Activated CD4-positive, alpha-beta memory T cell treated with anti-CD3 and anti-CD28 coated beads, Interleukin-2, amount 10 ng/mL, durations not matched to agents 7 days and 5 days (primary cell): ENCODE data around the gene SPAG7. TPM values are rescaled to one million over a fixed set of nuclear protein-coding genes. Genes with fewer than 3 reads are reported as not detected.
"Not testable (repeated sequence)": the region's sequence is repeated elsewhere in the genome, so short reads cannot be mapped to it uniquely, and the experiment has no call there.

Source experiments
- CTCF ChIA-PET: fragments of 350-600 bp; sonication (Branson Sonifier 250); formaldehyde crosslinking; loops from one replicate; lab custom pipeline; 2021; ENCODE audit warnings: antibody characterized with exemption, inconsistent platforms; lab: Charles Lee
- POLR2A ChIA-PET: fragments of 350-600 bp; sonication (Branson Sonifier 250); formaldehyde crosslinking; loops from one replicate; lab custom pipeline; 2021; ENCODE audit warnings: antibody characterized with exemption; lab: Charles Lee
- DNase-seq: peaks from one replicate; pipeline ENCODE4 v3.0.0-alpha.2; 2020
- H3K27ac Mint-ChIP-seq: one replicate; pipeline ENCODE4 v1.8.0; 2021; ENCODE audit warnings: mild to moderate bottlenecking, mixed read lengths
- H3K27me3 Mint-ChIP-seq: one replicate; pipeline ENCODE4 v1.8.0; 2021; ENCODE audit warnings: mixed read lengths
- H3K36me3 Mint-ChIP-seq: one replicate; pipeline ENCODE4 v1.8.0; 2021; ENCODE audit warnings: low read depth, mixed read lengths
- H3K4me1 Mint-ChIP-seq: one replicate; pipeline ENCODE4 v1.8.0; 2021; ENCODE audit warnings: mixed read lengths
- H3K4me3 Mint-ChIP-seq: one replicate; pipeline ENCODE4 v1.8.0; 2021; ENCODE audit warnings: mild to moderate bottlenecking, mixed read lengths
- H3K9me3 Mint-ChIP-seq: one replicate; pipeline ENCODE4 v1.8.0; 2021; ENCODE audit warnings: mixed read lengths
- total RNA-seq, 2 experiments: library from RNA; stranded (reverse); gene quantifications; one replicate each; pipeline ENCODE4 v1.2.3, GENCODE V29; 2021

The SPAG7 gene
- total RNA-seq, 2 experiments from 2014 or later = 53.0 to 58.2 TPM

DNA sequence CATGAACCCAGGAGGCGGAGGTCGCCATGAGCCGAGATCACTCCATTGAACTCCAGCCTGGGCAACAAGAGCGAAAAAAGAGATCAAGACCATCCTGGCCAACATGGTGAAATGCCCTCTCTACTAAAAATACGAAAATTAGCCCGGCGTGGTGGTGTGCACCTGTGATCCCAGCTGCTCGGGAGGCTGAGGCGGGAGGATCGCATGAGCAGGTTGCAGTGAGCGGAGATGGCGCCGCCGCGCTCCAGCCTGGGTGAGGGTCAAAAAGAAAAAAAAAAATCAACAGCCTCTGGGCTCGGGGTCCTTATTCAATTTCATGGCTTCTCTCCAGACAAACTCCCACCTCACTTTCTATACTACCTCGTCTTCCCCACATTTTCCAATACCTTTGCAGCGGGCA, 38.7 kb downstream of the SPAG7 start:
- no peak for DNase-seq
- Mint-ChIP-seq H3K27me3 (no peaks in the 10 kb centered on the region), H3K36me3 (peaks cover 10% of the 10 kb centered on the region), H3K27ac (no peak overlapping the region), H3K4me1 (peaks cover 10% of the 10 kb centered on the region), H3K4me3 (no peak overlapping the region), H3K9me3 (no peaks in the 10 kb centered on the region)
- ChIA-PET CTCF (interaction anchor here (1.1 kb wide), 1 partner anchor 11 kb away, joined by 4 read pairs; the partner anchor contains the start of genes RNF167 and SLC25A11), POLR2A (no interaction called here)

DNA sequence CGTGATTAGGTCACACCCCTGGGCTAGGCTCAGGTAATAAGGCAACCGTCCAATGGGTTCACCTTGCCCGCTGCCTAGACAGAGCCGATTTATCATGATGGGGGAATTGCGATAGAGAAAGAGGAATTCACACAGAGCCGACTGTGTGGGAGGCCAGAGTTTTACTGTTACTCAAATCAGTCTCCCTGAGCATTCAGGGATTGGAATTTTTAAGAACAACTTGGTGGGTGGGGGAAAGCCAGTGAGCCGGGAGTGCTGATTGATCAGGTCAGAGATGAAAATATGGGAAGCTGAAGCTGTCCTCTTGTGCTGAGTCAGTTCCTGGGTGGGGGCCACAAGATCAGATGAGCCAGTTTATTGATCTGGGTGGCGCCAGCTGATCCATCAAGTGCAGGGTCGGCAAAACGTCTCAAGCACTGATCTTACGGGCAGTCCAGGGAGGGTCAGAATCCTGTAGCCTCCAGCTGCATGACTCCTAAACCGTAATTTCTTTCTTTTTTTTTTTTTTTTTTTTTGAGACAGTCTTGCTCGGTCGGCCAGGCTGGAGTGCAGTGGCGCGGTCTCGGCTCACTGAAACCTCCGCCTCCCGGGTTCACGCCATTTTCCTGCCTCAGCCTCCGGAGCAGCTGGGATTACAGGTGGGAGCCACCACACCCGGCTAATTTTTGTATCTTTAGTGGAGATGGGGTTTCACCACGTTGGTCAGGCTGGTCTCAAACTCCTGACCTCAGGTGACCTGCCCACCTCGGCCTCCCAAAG, 40.9 kb downstream of the SPAG7 start:
- POLR2A ChIA-PET = interaction anchor here (4.8 kb wide), 1 partner anchor 12 kb away, joined by 26 read pairs; the partner anchor contains the start of genes RNF167 and SLC25A11
- peaks cover 10% of the 10 kb centered on the region for H3K36me3 Mint-ChIP-seq
- not testable (repeated sequence) for H3K27ac Mint-ChIP-seq, DNase-seq, H3K27me3 Mint-ChIP-seq, H3K4me1 Mint-ChIP-seq, H3K9me3 Mint-ChIP-seq, H3K4me3 Mint-ChIP-seq
- CTCF ChIA-PET = interaction anchor here (0.7 to 1.7 kb wide), 3 partner anchors 10 to 24 kb away, joined by 3 to 5 read pairs (median 3); partner anchors contain the start of gene CHRNE

DNA sequence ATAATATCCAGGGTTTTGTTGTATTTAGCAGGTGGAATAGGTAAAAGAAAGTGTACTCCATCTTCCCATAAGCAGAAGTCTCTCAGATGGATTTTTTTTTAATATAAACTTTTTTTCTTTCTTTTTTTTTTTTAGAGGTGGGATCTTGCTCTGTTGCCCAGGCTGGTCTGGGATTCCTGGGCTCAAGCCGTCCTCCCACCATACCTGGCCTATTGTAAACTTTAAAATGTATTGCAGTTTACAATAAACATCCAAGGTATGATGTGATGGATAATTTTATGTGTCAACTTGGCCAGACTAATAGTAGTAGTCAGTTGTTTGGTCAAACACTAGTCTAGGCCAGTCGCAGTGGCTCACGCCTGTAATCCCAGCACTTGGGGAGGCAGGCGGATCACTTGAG, 46.3 kb downstream of the SPAG7 start:
- ChIA-PET POLR2A (no interaction called here), CTCF (no interaction called here)
- Mint-ChIP-seq H3K27ac (no peak overlapping the region), H3K9me3 (no peaks in the 10 kb centered on the region), H3K4me1 (no peaks in the 10 kb centered on the region), H3K36me3 (peaks cover under 1% of the 10 kb centered on the region), H3K4me3 (no peak overlapping the region), H3K27me3 (no peaks in the 10 kb centered on the region)
- DNase-seq = no peak

DNA sequence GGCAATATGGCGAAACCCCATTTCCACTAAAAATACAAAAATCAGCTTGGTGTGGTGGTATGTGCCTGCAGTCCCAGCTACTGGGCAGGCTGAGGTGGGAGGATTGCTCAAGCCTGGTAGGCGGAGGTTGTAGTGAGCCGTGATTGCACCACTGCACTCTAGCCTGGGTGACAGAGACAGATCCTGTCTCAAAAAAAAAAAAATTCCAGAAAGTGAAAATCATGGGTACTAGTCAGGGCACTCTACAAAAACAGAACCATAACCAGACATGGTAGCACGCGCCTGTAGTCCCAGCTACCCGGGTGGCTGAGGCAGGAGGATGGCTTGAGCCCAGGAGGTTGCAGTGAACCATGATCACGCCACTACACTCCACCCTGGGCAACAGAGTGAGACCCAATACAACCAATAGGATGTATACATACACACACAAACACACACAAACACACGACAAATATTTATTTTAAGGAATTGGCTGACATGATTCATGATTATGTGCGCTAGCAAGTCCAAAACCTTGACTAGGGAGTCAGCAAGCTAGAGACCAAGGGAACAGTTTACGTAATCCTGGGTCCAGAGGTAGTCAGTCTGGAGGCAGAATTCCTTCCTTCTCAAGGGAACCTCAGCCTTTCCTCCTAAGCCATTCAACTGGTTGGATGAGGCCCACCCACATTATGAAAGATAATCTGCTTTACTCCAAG, 47.1 kb downstream of the SPAG7 start:
- Mint-ChIP-seq H3K36me3 (no peaks in the 10 kb centered on the region), H3K4me3 (no peak overlapping the region), H3K27ac (no peak overlapping the region), H3K9me3 (no peaks in the 10 kb centered on the region), H3K4me1 (no peaks in the 10 kb centered on the region), H3K27me3 (peaks cover 2% of the 10 kb centered on the region)
- CTCF ChIA-PET = interaction anchor here (0.5 kb wide), 1 partner anchor 137 kb away, joined by 3 read pairs; no protein-coding TSS in a partner anchor
- no peak for DNase-seq
- POLR2A ChIA-PET = interaction anchor here (1.0 to 3.1 kb wide), 5 partner anchors 9 to 19 kb away, joined by 3 to 8 read pairs (median 3); partner anchors contain the start of genes GP1BA, RNF167 and SLC25A11

DNA sequence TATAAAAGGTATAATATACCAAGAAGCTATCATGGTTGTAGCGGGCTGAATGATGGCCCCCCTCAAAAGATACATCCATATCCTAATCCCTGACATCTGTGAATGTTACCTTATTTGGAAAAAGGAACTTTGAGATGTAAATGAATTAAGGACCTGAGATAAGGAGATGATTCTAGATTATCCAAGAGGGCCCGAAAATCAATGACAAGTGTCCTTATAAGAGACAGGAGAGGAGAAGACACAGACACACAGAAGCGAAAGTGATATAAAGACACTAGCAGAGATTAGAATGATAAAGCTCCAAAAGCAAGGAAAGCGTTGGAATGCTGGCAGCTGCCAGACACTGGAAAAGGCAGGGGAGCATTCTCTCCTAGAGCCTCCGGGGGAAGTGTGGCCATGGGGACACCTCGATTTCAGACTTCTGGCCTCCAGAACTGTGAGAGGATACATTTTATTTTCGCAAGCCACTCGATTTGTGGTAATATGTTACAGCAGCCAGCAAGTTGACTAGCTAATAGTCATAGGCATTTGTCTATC, 48.0 kb downstream of the SPAG7 start:
- no peak for DNase-seq
- Mint-ChIP-seq H3K36me3 (no peaks in the 10 kb centered on the region), H3K9me3 (no peaks in the 10 kb centered on the region), H3K27ac (no peak overlapping the region), H3K4me3 (no peak overlapping the region), H3K27me3 (peaks cover 2% of the 10 kb centered on the region), H3K4me1 (no peaks in the 10 kb centered on the region)
- ChIA-PET POLR2A (interaction anchor here (1.0 to 3.1 kb wide), 6 partner anchors 10 to 20 kb away, joined by 3 to 8 read pairs (median 4); partner anchors contain the start of genes GP1BA, RNF167 and SLC25A11), CTCF (interaction anchor here (0.5 to 1.6 kb wide), 3 partner anchors 10 to 138 kb away, joined by 3 to 4 read pairs (median 4); partner anchors contain the start of gene CHRNE)

DNA sequence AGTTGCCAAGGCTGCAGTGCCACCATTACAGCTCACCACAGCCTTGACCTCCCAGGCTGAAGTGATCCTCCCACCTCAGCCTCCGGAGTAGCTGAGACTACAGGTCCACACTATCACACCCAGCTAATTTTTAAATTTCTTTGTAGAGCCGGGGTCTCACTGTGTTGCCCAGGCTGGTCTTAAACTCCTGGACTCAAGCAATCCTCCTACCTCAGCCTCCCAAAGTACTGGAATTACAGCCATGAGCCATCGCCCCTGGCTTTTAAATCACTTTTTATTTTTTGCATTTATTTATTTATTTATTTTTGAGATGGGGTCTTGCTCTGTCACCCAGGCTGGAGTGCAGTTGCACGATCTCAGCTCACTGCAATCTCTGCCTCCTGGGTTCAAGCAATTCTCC, 53.1 kb downstream of the SPAG7 start:
- ChIA-PET CTCF (interaction anchor here (1.7 kb wide), 1 partner anchor 12 kb away, joined by 6 read pairs; the partner anchor contains the start of gene CHRNE), POLR2A (interaction anchor here (0.6 to 1.8 kb wide), 3 partner anchors 9 to 25 kb away, joined by 3 to 5 read pairs (median 4); partner anchors contain the start of genes RNF167 and SLC25A11)
- H3K27me3 Mint-ChIP-seq, DNase-seq, H3K36me3 Mint-ChIP-seq, H3K4me1 Mint-ChIP-seq, H3K27ac Mint-ChIP-seq, H3K9me3 Mint-ChIP-seq, H3K4me3 Mint-ChIP-seq: not testable (repeated sequence)

DNA sequence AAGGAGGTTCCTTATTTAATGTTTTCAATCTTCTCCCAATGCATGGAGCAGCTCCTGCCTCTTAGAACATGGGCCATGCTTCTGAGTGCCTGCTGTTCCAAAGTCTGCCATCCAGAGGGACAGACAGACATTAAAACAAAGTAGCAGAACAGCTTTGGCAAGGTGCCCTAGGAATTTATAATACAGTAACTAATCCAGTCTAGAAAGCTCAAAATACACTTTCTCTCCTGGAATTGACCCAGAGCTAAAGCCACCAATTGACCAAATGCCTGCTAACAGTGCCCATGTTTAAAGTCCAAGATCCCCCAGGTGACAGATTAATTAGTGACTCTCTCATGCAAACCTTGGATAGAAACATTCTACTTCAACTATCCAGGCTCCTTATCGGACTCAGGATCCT, 53.6 kb downstream of the SPAG7 start:
- POLR2A ChIA-PET = interaction anchor here (0.6 to 1.8 kb wide), 3 partner anchors 9 to 26 kb away, joined by 3 to 5 read pairs (median 4); partner anchors contain the start of genes RNF167 and SLC25A11
- Mint-ChIP-seq H3K27me3 (peaks cover 10% of the 10 kb centered on the region), H3K36me3 (no peaks in the 10 kb centered on the region), H3K27ac (no peak overlapping the region), H3K4me1 (no peaks in the 10 kb centered on the region), H3K9me3 (no peaks in the 10 kb centered on the region), H3K4me3 (no peak overlapping the region)
- no peak for DNase-seq
- CTCF ChIA-PET = interaction anchor here (0.6 to 1.7 kb wide), 3 partner anchors 11 to 150 kb away, joined by 3 to 6 read pairs (median 4); partner anchors contain the start of genes CAMTA2 and CHRNE

Other genes starting within 250 kb of the SPAG7 start
- gene MED11, start 236.4 kb downstream of the SPAG7 start, total RNA-seq = 10 to 100 TPM; 24.6 to 25.3 TPM
- gene ZMYND15, start 228.0 kb downstream of the SPAG7 start, total RNA-seq = under 1 TPM in 1 of 2 experiments, not detected in 1; 0.10 TPM
- 1 to 10 TPM; 2.2 to 2.6 TPM for gene CXCL16, start 227.9 kb downstream of the SPAG7 start, total RNA-seq
- gene TM4SF5, start 195.9 kb downstream of the SPAG7 start, total RNA-seq = under 1 TPM in 1 of 2 experiments, not detected in 1; 0.35 TPM
- gene VMO1, start 181.5 kb downstream of the SPAG7 start, total RNA-seq = under 1 TPM in 1 of 2 experiments, not detected in 1; 0.40 TPM
- not detected for gene GLTPD2, start 178.9 kb downstream of the SPAG7 start, total RNA-seq
- 100 to 1,000 TPM; 118 to 121 TPM for gene PSMB6, start 171.7 kb downstream of the SPAG7 start, total RNA-seq
- 10 to 100 TPM; 17.4 to 20.7 TPM for gene PLD2, start 160.7 kb downstream of the SPAG7 start, total RNA-seq
- gene MINK1, start 134.5 kb downstream of the SPAG7 start, total RNA-seq = 100 to 1,000 TPM; 107 to 109 TPM
- under 1 TPM; 0.58 to 0.98 TPM for gene C17orf107, start 68.3 kb downstream of the SPAG7 start, total RNA-seq
- gene CHRNE, start 64.7 kb downstream of the SPAG7 start, total RNA-seq = under 1 TPM; 0.33 to 0.43 TPM
- not detected for gene GP1BA, start 35.5 kb downstream of the SPAG7 start, total RNA-seq
- 10 to 100 TPM; 62.8 to 71.0 TPM for gene SLC25A11, start 27.8 kb downstream of the SPAG7 start, total RNA-seq
- gene RNF167, start 27.5 kb downstream of the SPAG7 start, total RNA-seq = 100 to 1,000 TPM; 249 to 261 TPM
- gene PFN1, start 19.3 kb downstream of the SPAG7 start, total RNA-seq = 1,000 to 10,000 TPM; 2,149 to 2,220 TPM
- 10 to 100 TPM; 26.8 to 33.0 TPM for gene ENO3, start 16.7 kb downstream of the SPAG7 start, total RNA-seq
- 10 to 100 TPM; 73.2 to 80.1 TPM for gene CAMTA2, start 19.9 kb upstream of the SPAG7 start, total RNA-seq
- gene INCA1, start 29.7 kb upstream of the SPAG7 start, total RNA-seq = under 1 TPM in 1 of 2 experiments, not detected in 1; 0.25 TPM
- gene KIF1C, start 30.1 kb upstream of the SPAG7 start, total RNA-seq = 10 to 100 TPM; 37.4 to 38.5 TPM
- under 1 TPM; 0.65 to 0.68 TPM for gene SLC52A1, start 67.6 kb upstream of the SPAG7 start, total RNA-seq
- 1 to 10 TPM; 2.9 to 3.4 TPM for gene ZFP3, start 110.7 kb upstream of the SPAG7 start, total RNA-seq
- 1 to 10 TPM; 6.4 to 6.7 TPM for gene ZNF232, start 144.1 kb upstream of the SPAG7 start, total RNA-seq
- under 1 TPM; 0.08 to 0.10 TPM for gene USP6, start 148.2 kb upstream of the SPAG7 start, total RNA-seq
- 1 to 10 TPM; 7.0 to 8.6 TPM for gene ZNF594, start 224.1 kb upstream of the SPAG7 start, total RNA-seq